Loucy (cell line): Measurements from ENCODE around the gene NSD1.

Experiments
- CTCF ChIP-seq: fragments of 200-600 bp; sonication (generic); conservative IDR thresholded peaks from 2 replicates; pipeline ENCODE4 v1.5.1; 2014; ENCODE audit warnings: mild to moderate bottlenecking, antibody characterized with exemption, low read length
- EZH2phosphoT487 ChIP-seq: fragments of 200-600 bp; IDR thresholded peaks from 2 replicates; pipeline ENCODE4 v1.6.1; 2018; ENCODE audit warnings: antibody characterized with exemption, mild to moderate bottlenecking, moderate library complexity, borderline replicate concordance

GRCh38 chr5:177300951-177301350 lies 167.4 kb downstream of the NSD1 start:
- TF ChIP-seq CTCF = no peak
- no peak for TF ChIP-seq EZH2phosphoT487
